GM21515 (cell line): ENCODE measurements around the gene DDIT3.

Experiments
- ATAC-seq: cut with Tn5 transposase; IDR thresholded peaks from one replicate; pipeline ENCODE4 v1.9.1; 2021; ENCODE audit not compliant: unreplicated experiment

DDIT3 gene

DNA sequence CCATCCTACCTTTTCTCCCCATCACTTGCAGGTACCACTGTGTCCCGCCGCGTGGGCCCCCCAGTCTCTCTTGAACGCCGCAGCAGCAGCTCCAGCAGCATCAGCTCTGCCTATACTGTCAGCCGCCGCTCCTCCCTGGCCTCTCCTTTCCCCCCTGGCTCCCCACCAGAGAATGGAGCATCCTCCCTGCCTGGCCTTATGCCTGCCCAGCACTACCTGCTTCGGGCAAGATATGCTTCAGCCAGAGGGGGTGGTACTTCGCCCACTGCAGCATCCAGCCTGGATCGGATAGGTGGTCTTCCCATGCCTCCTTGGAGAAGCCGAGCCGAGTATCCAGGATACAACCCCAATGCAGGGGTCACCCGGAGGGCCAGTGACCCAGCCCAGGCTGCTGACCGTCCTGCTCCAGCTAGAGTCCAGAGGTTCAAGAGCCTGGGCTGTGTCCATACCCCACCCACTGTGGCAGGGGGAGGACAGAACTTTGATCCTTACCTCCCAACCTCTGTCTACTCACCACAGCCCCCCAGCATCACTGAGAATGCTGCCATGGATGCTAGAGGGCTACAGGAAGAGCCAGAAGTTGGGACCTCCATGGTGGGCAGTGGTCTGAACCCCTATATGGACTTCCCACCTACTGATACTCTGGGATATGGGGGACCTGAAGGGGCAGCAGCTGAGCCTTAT is 49.9 kb downstream of the DDIT3 start:
- ATAC-seq: no peak

DNA sequence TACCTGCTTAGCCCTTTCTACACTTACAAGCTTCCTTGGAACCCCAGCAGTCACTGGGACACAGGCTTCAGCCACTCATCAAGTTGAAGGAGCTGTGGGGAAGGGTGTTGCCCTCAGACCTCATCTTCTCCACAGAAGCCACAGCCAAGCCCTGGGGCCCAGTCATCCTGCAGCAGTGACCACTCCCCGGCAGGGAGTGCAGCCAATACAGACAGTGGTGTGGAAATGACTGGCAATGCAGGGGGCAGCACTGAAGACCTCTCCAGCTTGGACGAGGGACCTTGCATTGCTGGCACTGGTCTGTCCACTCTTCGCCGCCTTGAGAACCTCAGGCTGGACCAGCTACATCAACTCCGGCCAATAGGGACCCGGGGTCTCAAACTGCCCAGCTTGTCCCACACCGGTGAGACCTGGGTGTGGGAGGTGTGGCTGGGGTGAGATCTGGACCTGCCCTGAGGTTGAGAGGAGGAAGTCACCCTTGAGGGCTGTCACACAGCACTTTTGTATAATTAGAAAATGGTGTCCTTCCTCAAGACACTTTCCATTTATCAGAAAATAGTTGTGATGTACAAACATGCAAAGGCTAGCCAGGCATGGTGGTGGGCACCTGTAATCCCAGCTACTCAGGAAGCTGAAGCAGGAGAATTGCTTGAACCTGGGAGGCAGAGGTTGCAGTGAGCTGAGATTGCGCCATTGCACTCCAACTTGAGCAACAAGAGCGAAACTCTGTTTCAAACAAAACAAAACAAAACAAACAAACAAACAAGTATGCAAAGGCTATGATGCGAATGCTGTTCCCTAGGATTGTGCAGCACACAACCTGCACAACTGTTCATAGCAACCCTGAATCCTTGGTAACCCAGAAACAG is 50.8 kb downstream of the DDIT3 start:
- ATAC-seq: no peak

DNA sequence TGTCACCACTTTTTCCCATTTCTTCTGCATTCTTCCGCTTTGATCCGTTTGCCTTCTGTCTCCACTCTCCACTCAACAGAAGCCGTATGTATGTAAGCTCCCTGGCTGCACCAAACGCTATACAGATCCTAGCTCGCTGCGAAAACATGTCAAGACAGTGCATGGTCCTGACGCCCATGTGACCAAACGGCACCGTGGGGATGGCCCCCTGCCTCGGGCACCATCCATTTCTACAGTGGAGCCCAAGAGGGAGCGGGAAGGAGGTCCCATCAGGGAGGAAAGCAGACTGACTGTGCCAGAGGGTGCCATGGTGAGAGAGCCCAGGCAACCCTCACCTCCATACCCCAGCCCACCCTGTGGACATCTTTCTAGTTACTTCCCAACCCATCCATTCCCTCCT is 52.4 kb downstream of the DDIT3 start:
- ATAC-seq: no peak

DNA sequence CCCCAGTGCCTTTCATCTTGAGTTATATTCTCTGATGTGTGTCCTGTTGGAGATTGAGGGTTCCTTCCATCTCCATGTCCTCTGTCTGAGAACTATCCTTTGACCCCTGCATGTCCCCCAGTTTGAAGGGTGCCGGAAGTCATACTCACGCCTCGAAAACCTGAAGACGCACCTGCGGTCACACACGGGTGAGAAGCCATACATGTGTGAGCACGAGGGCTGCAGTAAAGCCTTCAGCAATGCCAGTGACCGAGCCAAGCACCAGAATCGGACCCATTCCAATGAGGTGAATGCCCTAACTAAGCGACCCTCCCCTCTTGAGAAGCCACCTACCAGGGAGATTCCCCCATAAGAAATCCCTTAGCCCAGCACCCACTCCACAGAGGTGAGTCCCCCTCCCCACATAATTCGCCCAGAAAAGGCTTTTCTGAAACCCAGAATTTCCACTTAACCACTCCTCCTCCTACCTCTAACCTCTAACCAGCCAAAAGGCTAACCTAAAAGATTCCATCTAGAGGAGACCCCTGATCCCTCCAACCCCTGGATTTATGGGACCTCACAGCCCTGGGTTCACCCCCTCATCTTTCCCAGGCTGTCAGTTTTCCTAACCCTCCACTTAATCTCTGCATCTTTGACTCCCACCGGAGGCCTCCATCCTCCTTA is 53.0 kb downstream of the DDIT3 start:
- ATAC-seq: no peak
